GOT3 (cell line): Measurements from ENCODE around the gene SYMPK.
"Not testable (repeated sequence)": the region's sequence is repeated elsewhere in the genome, so short reads cannot be mapped to it uniquely, and the experiment has no call there.

Source experiments
- DNase-seq: peaks from one replicate; lab custom pipeline; 2025; ENCODE audit warnings: mixed read lengths; lab: John Stamatoyannopoulos, UW

SYMPK gene

GRCh38 chr19:45862564-45863334 lies at the start of gene SYMPK:
Gene SYMPK, minus strand, starts transcription at chr19:45863147. Its CDS starts 8,652 bp downstream, at chr19:45854495.
- peak; percentile 97 for DNase-seq

GRCh38 chr19:45911291-45911690 lies 48.3 kb upstream of the SYMPK start:
- no peak for DNase-seq

- DNase-seq, result no peak
These were observed 46.0 kb upstream of the SYMPK start for GRCh38 chr19:45908956-45909355.

GRCh38 chr19:45906221-45906620 lies 43.3 kb upstream of the SYMPK start:
- DNase-seq, result no peak

- no peak for DNase-seq
These were observed 42.1 kb upstream of the SYMPK start for GRCh38 chr19:45905011-45905410.

GRCh38 chr19:45902651-45903625 lies 40.0 kb upstream of the SYMPK start:
- peak; percentile 97 for DNase-seq

GRCh38 chr19:45901912-45902650 lies 39.1 kb upstream of the SYMPK start, which contains the start of gene MYPOP:
Gene MYPOP, minus strand, starts transcription at chr19:45902613. Its CDS starts 840 bp downstream, at chr19:45901773.
- DNase-seq, result no peak

GRCh38 chr19:45901432-45901911 lies 38.5 kb upstream of the SYMPK start:
- DNase-seq, result no peak

GRCh38 chr19:45900738-45901431 lies 37.9 kb upstream of the SYMPK start:
- no peak for DNase-seq

GRCh38 chr19:45899919-45900589 lies 37.1 kb upstream of the SYMPK start:
- DNase-seq, result no peak

GRCh38 chr19:45899253-45899652 lies 36.3 kb upstream of the SYMPK start:
- no peak for DNase-seq

GRCh38 chr19:45897261-45897812 lies 34.4 kb upstream of the SYMPK start:
- DNase-seq, result no peak

GRCh38 chr19:45895983-45896599 lies 33.1 kb upstream of the SYMPK start:
- not testable (repeated sequence) for DNase-seq

- no peak for DNase-seq
These were observed 32.6 kb upstream of the SYMPK start for GRCh38 chr19:45895519-45895972.

GRCh38 chr19:45890877-45891276 lies 27.9 kb upstream of the SYMPK start:
- no peak for DNase-seq

GRCh38 chr19:45889210-45889885 lies 26.4 kb upstream of the SYMPK start:
- DNase-seq, result no peak

- DNase-seq, result no peak
These were observed 24.3 kb upstream of the SYMPK start for GRCh38 chr19:45887200-45887710.

- peak; percentile 65 for DNase-seq
These were observed 23.7 kb upstream of the SYMPK start for GRCh38 chr19:45886427-45887199.
